H9 (cell line): ENCODE results near the gene LRP1B. TPM values are rescaled to one million over a fixed set of nuclear protein-coding genes. Genes with fewer than 3 reads are reported as not detected.

Experiments
- DNase-seq: peaks from one replicate; pipeline ENCODE4 v3.0.0-alpha.2; 2017
- H2AFZ ChIP-seq: one replicate; pipeline ENCODE4 v1.6.1; 2013; ENCODE audit warnings: mild to moderate bottlenecking, low read length, control low read depth, moderate library complexity
- H2AK5ac ChIP-seq: 2 replicates; pipeline ENCODE4 v1.6.1; 2013; ENCODE audit warnings: low read length, control low read depth, mixed read lengths; ENCODE audit not compliant: insufficient read length
- H2BK120ac ChIP-seq: one replicate; pipeline ENCODE4 v1.6.1; 2013; ENCODE audit warnings: low read depth, mild to moderate bottlenecking, low read length, control low read depth, inconsistent platforms; ENCODE audit not compliant: poor library complexity, severe bottlenecking
- H2BK12ac ChIP-seq: 2 replicates; pipeline ENCODE4 v1.6.1; 2013; ENCODE audit warnings: low read length, control low read depth, mixed read lengths, low read depth; ENCODE audit not compliant: insufficient read length
- H2BK15ac ChIP-seq: 2 replicates; pipeline ENCODE4 v1.6.1; 2013; ENCODE audit warnings: low read depth, low read length, control low read depth
- H2BK20ac ChIP-seq: one replicate; pipeline ENCODE4 v1.6.1; 2013; ENCODE audit warnings: low read depth, mild to moderate bottlenecking, low read length, control low read depth, inconsistent platforms; ENCODE audit not compliant: poor library complexity, severe bottlenecking
- H2BK5ac ChIP-seq: 2 replicates; pipeline ENCODE4 v1.6.1; 2013; ENCODE audit warnings: low read length, control low read depth, mixed read lengths; ENCODE audit not compliant: insufficient read length
- H3K14ac ChIP-seq: 2 replicates; pipeline ENCODE4 v1.6.1; 2013; ENCODE audit warnings: low read length, control low read depth; ENCODE audit not compliant: insufficient read depth
- H3K18ac ChIP-seq: 2 replicates; pipeline ENCODE4 v1.6.1; 2013; ENCODE audit warnings: low read depth, mild to moderate bottlenecking, mixed read lengths, low read length, control low read depth; ENCODE audit not compliant: insufficient read length
- H3K23ac ChIP-seq: 2 replicates; pipeline ENCODE4 v1.6.1; 2013; ENCODE audit warnings: low read length, control low read depth, mixed read lengths, low read depth; ENCODE audit not compliant: insufficient read length
- H3K23me2 ChIP-seq: 2 replicates; pipeline ENCODE4 v1.6.1; 2013; ENCODE audit warnings: low read depth, mild to moderate bottlenecking, mixed read lengths, low read length, control low read depth; ENCODE audit not compliant: insufficient read length, poor library complexity, severe bottlenecking
- H3K27ac ChIP-seq: 2 replicates; pipeline ENCODE4 v1.5.1; 2013; ENCODE audit warnings: low read length, control low read depth, mixed read lengths, low read depth; ENCODE audit not compliant: insufficient read length
- H3K27me3 ChIP-seq: 2 replicates; pipeline ENCODE4 v1.6.1; 2013; ENCODE audit warnings: low read length, control low read depth, inconsistent platforms; ENCODE audit not compliant: insufficient read depth
- H3K4ac ChIP-seq: 2 replicates; pipeline ENCODE4 v1.6.1; 2013; ENCODE audit warnings: low read depth, mild to moderate bottlenecking, control low read depth, inconsistent platforms, low read length, moderate library complexity
- H3K4me1 ChIP-seq: 2 replicates; pipeline ENCODE4 v1.6.1; 2013; ENCODE audit warnings: low read length, control low read depth, inconsistent platforms; ENCODE audit not compliant: insufficient read depth
- H3K4me2 ChIP-seq: 2 replicates; pipeline ENCODE4 v1.6.1; 2013; ENCODE audit warnings: low read length, control low read depth, mixed read lengths; ENCODE audit not compliant: insufficient read length, insufficient read depth
- H3K56ac ChIP-seq: 2 replicates; pipeline ENCODE4 v1.6.1; 2013; ENCODE audit warnings: low read depth, mild to moderate bottlenecking, mixed read lengths, low read length, control low read depth; ENCODE audit not compliant: insufficient read length
- H3K79me1 ChIP-seq: 2 replicates; pipeline ENCODE4 v1.6.1; 2013; ENCODE audit warnings: low read depth, mild to moderate bottlenecking, moderate library complexity, low read length, control low read depth, inconsistent platforms; ENCODE audit not compliant: insufficient read depth, poor library complexity, severe bottlenecking
- H3K79me2 ChIP-seq: 2 replicates; pipeline ENCODE4 v1.6.1; 2013; ENCODE audit warnings: low read length, control low read depth, inconsistent platforms; ENCODE audit not compliant: insufficient read depth
- H3K9ac ChIP-seq: 2 replicates; pipeline ENCODE4 v1.6.1; 2013; ENCODE audit warnings: low read length, control low read depth, mixed read lengths; ENCODE audit not compliant: insufficient read length; ENCODE audit errors: extremely low read depth
- H3K9me3 ChIP-seq: one replicate; pipeline ENCODE4 v1.6.1; 2013; ENCODE audit warnings: low read depth, low read length, inconsistent platforms; ENCODE audit not compliant: control insufficient read depth
- H3T11ph ChIP-seq: one replicate; pipeline ENCODE4 v1.6.1; 2013; ENCODE audit warnings: mild to moderate bottlenecking, low read length, control low read depth, inconsistent platforms
- H4K20me1 ChIP-seq: one replicate; pipeline ENCODE4 v1.6.1; 2013; ENCODE audit not compliant: control insufficient read depth, insufficient read length, insufficient read depth
- H4K5ac ChIP-seq: 2 replicates; pipeline ENCODE4 v1.6.1; 2013; ENCODE audit warnings: low read depth, mild to moderate bottlenecking, mixed read lengths, low read length, control low read depth; ENCODE audit not compliant: insufficient read length
- H4K8ac ChIP-seq: replicated peaks from 2 replicates; pipeline ENCODE4 v1.6.1; 2013; ENCODE audit warnings: low read length, control low read depth, mixed read lengths, low read depth; ENCODE audit not compliant: insufficient read length
- H4K91ac ChIP-seq: 2 replicates; pipeline ENCODE4 v1.6.1; 2013; ENCODE audit warnings: low read depth, mild to moderate bottlenecking, moderate library complexity, mixed read lengths, low read length, control low read depth; ENCODE audit not compliant: insufficient read length
- H3K27ac Mint-ChIP-seq, 3 experiments: 2 replicates in 2 of 3; 3 replicates in 1 of 3; pipeline ENCODE4 v1.8.0; 2020 to 2021; ENCODE audit warnings: mixed read lengths in 3 of 3, mild to moderate bottlenecking in 1 of 3, moderate library complexity in 1 of 3
- H3K27me3 Mint-ChIP-seq: 2 replicates; pipeline ENCODE4 v1.8.0; 2021; ENCODE audit warnings: low read depth, mild to moderate bottlenecking, moderate library complexity, mixed read lengths
- H3K36me3 Mint-ChIP-seq, 3 experiments: 2 replicates in 2 of 3; 3 replicates in 1 of 3; pipeline ENCODE4 v1.8.0; 2020 to 2021; ENCODE audit warnings: low read depth in 3 of 3, mixed read lengths in 3 of 3; ENCODE audit not compliant: insufficient read depth in 1 of 3
- H3K4me1 Mint-ChIP-seq, 2 experiments: 2 replicates each; pipeline ENCODE4 v1.8.0; 2020; ENCODE audit warnings: mixed read lengths in 2 of 2
- H3K4me3 Mint-ChIP-seq, 2 experiments: 2 replicates in 1 of 2; 3 replicates in 1 of 2; pipeline ENCODE4 v1.8.0; 2020 to 2021; ENCODE audit warnings: mild to moderate bottlenecking in 2 of 2, mixed read lengths in 2 of 2, moderate library complexity in 1 of 2
- H3K9me3 Mint-ChIP-seq, 2 experiments: 2 replicates in 1 of 2; 3 replicates in 1 of 2; pipeline ENCODE4 v1.8.0; 2020; ENCODE audit warnings: mild to moderate bottlenecking in 2 of 2, mixed read lengths in 2 of 2, moderate library complexity in 1 of 2
- CTCF ChIP-seq: fragments of 200-600 bp; sonication (generic); conservative IDR thresholded peaks from 3 replicates; pipeline ENCODE4 v1.8.0; 2021; ENCODE audit warnings: antibody characterized with exemption, mild to moderate bottlenecking
- WGBS: extraction: QIAGEN DNeasy Blood & Tissue Kit; methylation state at CpG from one replicate; pipeline ENCODE4 v1.1.7; 2013; ENCODE audit warnings: missing lambda C conversion rate, low lambda C conversion rate, mixed read lengths; ENCODE audit not compliant: insufficient read length; ENCODE audit errors: extremely low coverage; 5-methylcytosine and 5-hydroxymethylcytosine counted together
- total RNA-seq: library from RNA; stranded (reverse); gene quantifications from 2 replicates; pipeline ENCODE4 v1.2.1, GENCODE V29; 2021

The LRP1B gene
- total RNA-seq, 1 experiment from 2014 or later, result not detected

- Histone ChIP-seq H3K79me2 (no peaks in the 10 kb centered on the region), H4K5ac (no peak overlapping the region)
- no peak for TF ChIP-seq CTCF
These were observed 1460.9 kb downstream of the LRP1B start for GRCh38 chr2:140669911-140670310.

More at GRCh38 chr2:140669911-140670310, 1460.9 kb downstream of the LRP1B start:
- Histone ChIP-seq H3K27ac (no peak overlapping the region), H2BK12ac (no peak overlapping the region), H3K4me2 (no peak overlapping the region), H3T11ph (no peak overlapping the region), H4K20me1 (no peaks in the 10 kb centered on the region), H3K4me1 (no peaks in the 10 kb centered on the region), H2BK15ac (no peak overlapping the region), H2BK20ac (no peak overlapping the region), H2AK5ac (no peak overlapping the region), H3K4ac (no peak overlapping the region), H2BK5ac (no peak overlapping the region), H4K8ac (no peak overlapping the region), H3K23ac (no peak overlapping the region), H3K9ac (no peak overlapping the region), H3K56ac (no peak overlapping the region), H2BK120ac (no peak overlapping the region), H4K91ac (no peak overlapping the region), H2AFZ (no peak overlapping the region), H3K27me3 (no peaks in the 10 kb centered on the region), H3K23me2 (no peaks in the 10 kb centered on the region), H3K79me1 (no peaks in the 10 kb centered on the region), H3K14ac (no peak overlapping the region), H3K18ac (no peak overlapping the region), H3K9me3 (no peaks in the 10 kb centered on the region)
- no peak overlapping the region for H3K27ac Mint-ChIP-seq
- H3K27me3 Mint-ChIP-seq, result no peaks in the 10 kb centered on the region
- no CpG with 5 or more reads among the region's 3 CpGs for WGBS
- no peaks in the 10 kb centered on the region for H3K9me3 Mint-ChIP-seq
- H3K4me1 Mint-ChIP-seq, result no peaks in the 10 kb centered on the region
- H3K36me3 Mint-ChIP-seq, result no peaks in the 10 kb centered on the region
- DNase-seq, result no peak
- H3K4me3 Mint-ChIP-seq, result no peak overlapping the region
